Measurements from ENCODE around the gene CCDC78.

Gene CCDC78

GRCh38 chr16:674214-674881 lies 51.9 kb downstream of the CCDC78 start:
- Histone ChIP-seq H3K9me3 (ENCODE audit: control insufficient read depth, low read length) (no peaks in the 10 kb centered on the region), H3K4me1 (ENCODE audit: control insufficient read depth, insufficient read depth, low read length, poor library complexity, severe bottlenecking) (peaks cover 12% of the 10 kb centered on the region), H3K36me3 (ENCODE audit: control insufficient read depth, insufficient read depth, low read length) (peaks cover 46% of the 10 kb centered on the region), H3K4me3 (ENCODE audit: extremely low read depth, insufficient read depth, low read length, poor library complexity, severe bottlenecking) (no peak overlapping the region), H3K27ac (ENCODE audit: low read depth, low read length, severe bottlenecking) (no peak overlapping the region)
- WGBS, 2 experiments (ENCODE audit: insufficient coverage in 2 of 2), result 93 to 95% methylated on average over 17 to 22 of the region's 22 CpGs

GRCh38 chr16:673399-673991 lies 52.7 kb downstream of the CCDC78 start:
- WGBS, 2 experiments (ENCODE audit: insufficient coverage in 2 of 2), result 98 to 99% methylated on average over 12 to 18 of the region's 18 CpGs
- Histone ChIP-seq H3K9me3 (ENCODE audit: control insufficient read depth, low read length) (no peaks in the 10 kb centered on the region), H3K27ac (ENCODE audit: low read depth, low read length, severe bottlenecking) (no peak overlapping the region), H3K4me1 (ENCODE audit: control insufficient read depth, insufficient read depth, low read length, poor library complexity, severe bottlenecking) (peaks cover 17% of the 10 kb centered on the region), H3K36me3 (ENCODE audit: control insufficient read depth, insufficient read depth, low read length) (peaks cover 49% of the 10 kb centered on the region), H3K4me3 (ENCODE audit: extremely low read depth, insufficient read depth, low read length, poor library complexity, severe bottlenecking) (no peak overlapping the region)

- Histone ChIP-seq H3K27ac (ENCODE audit: low read depth, low read length, severe bottlenecking) (no peak overlapping the region), H3K4me3 (ENCODE audit: extremely low read depth, insufficient read depth, low read length, poor library complexity, severe bottlenecking) (no peak overlapping the region), H3K36me3 (ENCODE audit: control insufficient read depth, insufficient read depth, low read length) (peaks cover 49% of the 10 kb centered on the region), H3K9me3 (ENCODE audit: control insufficient read depth, low read length) (no peaks in the 10 kb centered on the region), H3K4me1 (ENCODE audit: control insufficient read depth, insufficient read depth, low read length, poor library complexity, severe bottlenecking) (peaks cover 17% of the 10 kb centered on the region)
- 98 to 100% methylated on average over 20 to 21 of the region's 21 CpGs for whole genome bisulfite sequencing, 2 experiments (ENCODE audit: insufficient coverage in 2 of 2)
These were observed 53.4 kb downstream of the CCDC78 start for GRCh38 chr16:672851-673250.
